HCT116 (cell line): ENCODE results near the gene BST2. TPM values are rescaled to one million over a fixed set of nuclear protein-coding genes. Genes with fewer than 3 reads are reported as not detected.
"Not testable (repeated sequence)": the region's sequence is repeated elsewhere in the genome, so short reads cannot be mapped to it uniquely, and the experiment has no call there.

Experiments
- ATAC-seq: fragments of 200-7000 bp; cut with Tn5 transposase; 2 replicates; pipeline ENCODE4 v1.9.1; 2020; ENCODE audit warnings: mild to moderate bottlenecking, moderate library complexity
- BruUV-seq: library from RNA; stranded (reverse); fragments of 400-500 nt; replicated peaks from 2 replicates; lab custom pipeline; 2021; lab: Mats Ljungman, UMichigan
- CTCF ChIA-PET: fragments of 300-600 bp; sonication (Branson Sonifier 250); formaldehyde crosslinking; loops from one replicate; lab custom pipeline; 2021; ENCODE audit warnings: antibody characterized with exemption; lab: Charles Lee
- POLR2A ChIA-PET: fragments of 300-600, 350-600 bp; sonication (Branson Sonifier 250); formaldehyde crosslinking; loops from one replicate; lab custom pipeline; 2021; ENCODE audit warnings: antibody characterized with exemption; lab: Charles Lee
- RAD21 ChIA-PET, 2 experiments: fragments of 300-600 bp; sonication (Branson Sonifier 250); formaldehyde crosslinking; loops; one replicate each; lab custom pipeline; 2023; ENCODE audit warnings: low total read pairs in 2 of 2; ENCODE audit not compliant: uncharacterized antibody in 2 of 2, unreplicated experiment in 2 of 2, low non-redundant PET in 1 of 2; lab: Charles Lee
- DNase-seq: peaks from one replicate; pipeline ENCODE4 v3.0.0-alpha.2; 2010; ENCODE audit warnings: low read depth, low spot score
- H2AFZ ChIP-seq: fragments of 200-600 bp; shearing (Covaris generic), sonication (generic); 2 replicates; pipeline ENCODE4 v1.6.1; 2017; ENCODE audit warnings: low read depth, mixed run types, mixed read lengths, antibody characterized with exemption, low read length; ENCODE audit not compliant: poor library complexity, severe bottlenecking
- H3K27ac ChIP-seq: 2 replicates; pipeline ENCODE4 v1.5.1; 2012; ENCODE audit warnings: low read depth, low read length
- H3K27me3 ChIP-seq: fragments of 200-600 bp; sonication (generic); 2 replicates; pipeline ENCODE4 v1.6.1; 2016; ENCODE audit warnings: mixed run types, low read length, mixed read lengths; ENCODE audit not compliant: insufficient read depth
- H3K36me3 ChIP-seq, 2 experiments: fragments of 200-500 bp in 1 of 2; fragments of 200-600 bp in 1 of 2; sonication (Bioruptor generic) in 1 of 2; sonication (generic) in 1 of 2; 2 replicates each; pipeline versions ENCODE4 v1.5.1 to v1.6.1; 2014 to 2016; ENCODE audit warnings: low read length in 2 of 2, inconsistent platforms in 1 of 2, mixed read lengths in 1 of 2, mixed run types in 1 of 2; ENCODE audit not compliant: insufficient read depth in 2 of 2, control insufficient read depth in 1 of 2
- H3K4me1 ChIP-seq, 2 experiments: fragments of 200-600 bp in 1 of 2; sonication (generic) in 1 of 2; 2 replicates each; pipeline versions ENCODE4 v1.5.1 to v1.6.1; 2012 to 2017; ENCODE audit warnings: low read length in 2 of 2, inconsistent platforms in 1 of 2, mild to moderate bottlenecking in 1 of 2, mixed read lengths in 1 of 2, mixed run types in 1 of 2, moderate library complexity in 1 of 2; ENCODE audit not compliant: insufficient read depth in 2 of 2, control insufficient read depth in 1 of 2
- H3K4me2 ChIP-seq: fragments of 200-600 bp; sonication (generic); 2 replicates; pipeline ENCODE4 v1.6.1; 2017; ENCODE audit warnings: mixed run types, low read length, mixed read lengths
- H3K4me3 ChIP-seq, 2 experiments: fragments of 200-600 bp in 1 of 2; sonication (generic) in 1 of 2; replicated peaks in 1 of 2; 2 replicates each; pipeline ENCODE4 v1.5.1; 2011 to 2016; ENCODE audit warnings: low read length in 2 of 2, control low read depth in 1 of 2, low read depth in 1 of 2, mild to moderate bottlenecking in 1 of 2, mixed read lengths in 1 of 2, mixed run types in 1 of 2
- H3K79me2 ChIP-seq: fragments of 200-600 bp; sonication (generic); 2 replicates; pipeline ENCODE4 v1.6.1; 2017; ENCODE audit warnings: mild to moderate bottlenecking, mixed run types, low read length, moderate library complexity, mixed read lengths; ENCODE audit not compliant: insufficient read depth
- H3K9ac ChIP-seq: fragments of 200-600 bp; sonication (generic); 2 replicates; pipeline ENCODE4 v1.6.1; 2016; ENCODE audit warnings: low read length, mixed read lengths
- H3K9me2 ChIP-seq: fragments of 200-600 bp; sonication (generic), shearing (Covaris generic); 2 replicates; pipeline ENCODE4 v1.6.1; 2017; ENCODE audit warnings: mixed run types, mild to moderate bottlenecking, moderate library complexity; ENCODE audit not compliant: insufficient read depth
- H3K9me3 ChIP-seq, 2 experiments: fragments of 200-500 bp in 1 of 2; fragments of 200-600 bp in 1 of 2; sonication (Bioruptor generic) in 1 of 2; sonication (generic) in 1 of 2; 2 replicates each; pipeline ENCODE4 v1.6.1; 2014 to 2017; ENCODE audit warnings: low read length in 2 of 2, mixed read lengths in 2 of 2, inconsistent platforms in 1 of 2, low read depth in 1 of 2, mild to moderate bottlenecking in 1 of 2, mixed run types in 1 of 2, moderate library complexity in 1 of 2; ENCODE audit not compliant: control insufficient read depth in 1 of 2, insufficient read depth in 1 of 2
- H4K20me1 ChIP-seq: fragments of 200-600 bp; sonication (generic), shearing (Covaris generic); 2 replicates; pipeline ENCODE4 v1.6.1; 2017; ENCODE audit warnings: mixed run types, mild to moderate bottlenecking, moderate library complexity; ENCODE audit not compliant: insufficient read depth
- EGR1 ChIP-seq: IDR thresholded peaks from 2 replicates; pipeline ENCODE4 v1.6.1; 2012; ENCODE audit warnings: low read depth
- ELF1 ChIP-seq: IDR thresholded peaks from 2 replicates; pipeline ENCODE4 v1.6.1; 2012; ENCODE audit warnings: low read depth, borderline replicate concordance
- JUND ChIP-seq: IDR thresholded peaks from 2 replicates; pipeline ENCODE4 v1.6.1; 2012
- POLR2A ChIP-seq: IDR thresholded peaks from 2 replicates; pipeline ENCODE4 v1.7.0; 2011; ENCODE audit warnings: borderline replicate concordance; ENCODE audit not compliant: insufficient read depth, insufficient read length; ENCODE audit errors: extremely low read depth
- POLR2AphosphoS5 ChIP-seq: IDR thresholded peaks from 2 replicates; pipeline ENCODE4 v1.6.1; 2011; ENCODE audit warnings: mild to moderate bottlenecking, low read depth, low read length, moderate library complexity
- SIN3A ChIP-seq: IDR thresholded peaks from 2 replicates; pipeline ENCODE4 v1.6.1; 2012; ENCODE audit warnings: low read depth
- intact Hi-C: fragments of 100-400 bp; cut with micrococcal nuclease; formaldehyde crosslinking; loops from 2 replicates; pipeline ENCODE4 v1.10.0; 2022
- total RNA-seq: library from RNA; stranded (reverse); gene quantifications from one replicate; pipeline ENCODE4 v1.2.1, GENCODE V29; 2021; ENCODE audit not compliant: unreplicated experiment
- TF ChIP-seq, protein P1 (sequence below): IDR thresholded peaks from 2 replicates; pipeline ENCODE4 v1.6.1; 2012
- TF ChIP-seq, protein P2 (sequence below): IDR thresholded peaks from 2 replicates; pipeline ENCODE4 v1.6.1; 2012; ENCODE audit warnings: low read depth

The BST2 gene
- total RNA-seq, 1 experiment from 2014 or later, result 5.4 TPM

DNA sequence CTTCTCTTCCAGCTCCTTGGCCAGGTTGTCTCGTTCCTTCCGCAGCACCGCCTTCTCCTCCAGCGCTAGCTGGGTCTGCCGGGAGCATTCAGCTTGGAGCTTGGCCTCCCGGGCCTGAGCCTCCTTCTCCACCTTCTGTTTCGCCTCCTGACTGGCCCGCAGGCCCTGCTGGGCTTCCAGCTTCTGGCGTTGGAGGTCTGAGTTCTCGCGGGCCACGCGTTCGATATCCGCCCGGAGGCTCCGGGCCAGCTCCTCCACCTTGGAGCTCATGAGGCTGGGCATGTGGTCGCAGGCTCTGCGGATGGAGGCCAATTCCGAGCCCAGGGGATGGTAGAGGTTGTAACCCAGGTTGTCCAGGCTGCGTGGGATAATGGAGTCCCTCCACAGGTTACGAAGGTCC lies 40.1 kb downstream of the BST2 start:
- Histone ChIP-seq H3K79me2 (no peaks in the 10 kb centered on the region), H3K27me3 (no peaks in the 10 kb centered on the region), H4K20me1 (no peaks in the 10 kb centered on the region), H2AFZ (no peak overlapping the region), H3K4me2 (no peak overlapping the region), H3K9ac (no peak overlapping the region), H3K9me3 (no peaks in the 10 kb centered on the region), H3K27ac (no peak overlapping the region), H3K9me2 (no peaks in the 10 kb centered on the region), H3K36me3 (no peaks in the 10 kb centered on the region), H3K4me3 (no peak overlapping the region), H3K4me1 (no peaks in the 10 kb centered on the region)
- RAD21 ChIA-PET, result no interaction called here
- no peak for ATAC-seq
- POLR2A ChIA-PET, result no interaction called here
- CTCF ChIA-PET, result interaction anchor here (0.7 kb wide), 1 partner anchor 20 kb away, joined by 3 read pairs; no protein-coding TSS in a partner anchor
- TF ChIP-seq POLR2A (no peak), EGR1 (no peak), ELF1 (no peak), POLR2AphosphoS5 (no peak), SIN3A (no peak), JUND (no peak)
- TF ChIP-seq, protein P1, sequence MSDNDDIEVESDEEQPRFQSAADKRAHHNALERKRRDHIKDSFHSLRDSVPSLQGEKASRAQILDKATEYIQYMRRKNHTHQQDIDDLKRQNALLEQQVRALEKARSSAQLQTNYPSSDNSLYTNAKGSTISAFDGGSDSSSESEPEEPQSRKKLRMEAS, result no peak
- TF ChIP-seq, protein P2, sequence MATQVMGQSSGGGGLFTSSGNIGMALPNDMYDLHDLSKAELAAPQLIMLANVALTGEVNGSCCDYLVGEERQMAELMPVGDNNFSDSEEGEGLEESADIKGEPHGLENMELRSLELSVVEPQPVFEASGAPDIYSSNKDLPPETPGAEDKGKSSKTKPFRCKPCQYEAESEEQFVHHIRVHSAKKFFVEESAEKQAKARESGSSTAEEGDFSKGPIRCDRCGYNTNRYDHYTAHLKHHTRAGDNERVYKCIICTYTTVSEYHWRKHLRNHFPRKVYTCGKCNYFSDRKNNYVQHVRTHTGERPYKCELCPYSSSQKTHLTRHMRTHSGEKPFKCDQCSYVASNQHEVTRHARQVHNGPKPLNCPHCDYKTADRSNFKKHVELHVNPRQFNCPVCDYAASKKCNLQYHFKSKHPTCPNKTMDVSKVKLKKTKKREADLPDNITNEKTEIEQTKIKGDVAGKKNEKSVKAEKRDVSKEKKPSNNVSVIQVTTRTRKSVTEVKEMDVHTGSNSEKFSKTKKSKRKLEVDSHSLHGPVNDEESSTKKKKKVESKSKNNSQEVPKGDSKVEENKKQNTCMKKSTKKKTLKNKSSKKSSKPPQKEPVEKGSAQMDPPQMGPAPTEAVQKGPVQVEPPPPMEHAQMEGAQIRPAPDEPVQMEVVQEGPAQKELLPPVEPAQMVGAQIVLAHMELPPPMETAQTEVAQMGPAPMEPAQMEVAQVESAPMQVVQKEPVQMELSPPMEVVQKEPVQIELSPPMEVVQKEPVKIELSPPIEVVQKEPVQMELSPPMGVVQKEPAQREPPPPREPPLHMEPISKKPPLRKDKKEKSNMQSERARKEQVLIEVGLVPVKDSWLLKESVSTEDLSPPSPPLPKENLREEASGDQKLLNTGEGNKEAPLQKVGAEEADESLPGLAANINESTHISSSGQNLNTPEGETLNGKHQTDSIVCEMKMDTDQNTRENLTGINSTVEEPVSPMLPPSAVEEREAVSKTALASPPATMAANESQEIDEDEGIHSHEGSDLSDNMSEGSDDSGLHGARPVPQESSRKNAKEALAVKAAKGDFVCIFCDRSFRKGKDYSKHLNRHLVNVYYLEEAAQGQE, result no peak
- intact Hi-C loops, result no loop called here
- BruUV-seq, result no TSS peak
- DNase-seq, result no peak

DNA sequence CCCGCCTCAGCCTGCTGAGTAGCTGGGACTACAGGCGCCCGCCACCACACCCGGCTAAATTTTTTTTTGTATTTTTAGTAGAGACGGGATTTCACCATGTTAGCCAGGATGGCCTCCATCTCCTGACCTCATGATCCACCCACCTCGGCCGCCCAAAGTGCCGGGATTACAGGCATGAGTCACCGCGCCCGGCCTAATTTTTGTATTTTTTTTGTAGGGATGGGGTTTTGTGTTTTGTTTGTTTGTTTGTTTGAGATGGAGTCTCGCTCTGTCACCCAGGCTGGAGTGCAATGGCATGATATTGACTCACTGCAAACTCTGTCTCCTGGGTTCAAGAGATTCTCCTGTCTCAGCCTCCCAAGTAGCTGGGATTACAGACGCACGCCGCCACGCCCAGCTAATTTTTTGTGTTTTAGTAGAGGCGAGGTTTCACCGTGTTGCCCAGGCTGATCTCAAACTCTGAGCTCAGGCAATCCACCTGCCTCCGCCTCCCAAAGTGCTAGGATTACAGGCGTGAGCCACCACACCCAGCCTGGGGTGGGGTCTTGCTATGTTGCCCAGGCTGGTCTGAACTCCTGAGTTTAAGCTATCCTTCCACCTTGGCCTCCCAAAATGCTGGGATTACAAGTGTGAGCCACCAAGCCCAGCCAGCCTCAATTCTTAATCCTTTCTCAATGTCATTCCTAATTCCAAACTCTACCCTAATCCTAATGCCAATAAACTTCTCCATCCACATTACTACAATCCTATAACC lies 41.4 kb downstream of the BST2 start:
- POLR2A ChIA-PET, result interaction anchor here (0.5 kb wide), 1 partner anchor 26 kb away, joined by 3 read pairs; no protein-coding TSS in a partner anchor
- CTCF ChIA-PET, result not testable (repeated sequence)

More for the DNA sequence above, 41.4 kb downstream of the BST2 start:
- H3K9me2 ChIP-seq, H3K27me3 ChIP-seq, DNase-seq, ATAC-seq, BruUV-seq, H2AFZ ChIP-seq, H3K9ac ChIP-seq, H3K9me3 ChIP-seq, H3K27ac ChIP-seq, H3K79me2 ChIP-seq, H3K4me3 ChIP-seq, H4K20me1 ChIP-seq, H3K4me2 ChIP-seq, H3K4me1 ChIP-seq, RAD21 ChIA-PET, intact Hi-C loops, H3K36me3 ChIP-seq: not testable (repeated sequence)
